ENCODE data around the gene ACSM6.

GRCh38 chr10:95201736-95202135, 7.7 kb downstream of the ACSM6 start:
- TF ChIP-seq CTCF (IDR thresholded peaks at IDR 0.05; ENCODE audit: low read length) (no peak), EZH2 (IDR thresholded peaks at IDR 0.05; ENCODE audit: borderline replicate concordance, low read length) (no peak)
